HG02610 (cell line): ENCODE results near the gene SYK.

ENCODE experiments used
- ATAC-seq: cut with Tn5 transposase; IDR thresholded peaks from one replicate; pipeline ENCODE4 v1.9.1; 2021; ENCODE audit warnings: mild to moderate bottlenecking, moderate library complexity; ENCODE audit not compliant: unreplicated experiment

SYK gene

GRCh38 chr9:90846770-90847419 lies 45.3 kb downstream of the SYK start:
- no peak for ATAC-seq

GRCh38 chr9:90847971-90848370 lies 46.4 kb downstream of the SYK start:
- ATAC-seq = no peak

GRCh38 chr9:90848866-90849265 lies 47.2 kb downstream of the SYK start:
- no peak for ATAC-seq

- ATAC-seq = no peak
Observed at GRCh38 chr9:90851444-90851843, 49.8 kb downstream of the SYK start.

GRCh38 chr9:90853945-90854344 lies 52.3 kb downstream of the SYK start:
- no peak for ATAC-seq

- ATAC-seq = no peak
Observed at GRCh38 chr9:90854637-90855175, 53.1 kb downstream of the SYK start.

GRCh38 chr9:90855208-90855902 lies 53.7 kb downstream of the SYK start:
- ATAC-seq = no peak

- no peak for ATAC-seq
Observed at GRCh38 chr9:90857091-90857490, 55.5 kb downstream of the SYK start.

- ATAC-seq = no peak
Observed at GRCh38 chr9:90857855-90858254, 56.2 kb downstream of the SYK start.

- no peak for ATAC-seq
Observed at GRCh38 chr9:90858457-90858901, 56.9 kb downstream of the SYK start.

GRCh38 chr9:90860382-90860781 lies 58.8 kb downstream of the SYK start:
- no peak for ATAC-seq

- ATAC-seq = no peak
Observed at GRCh38 chr9:90860826-90861225, 59.2 kb downstream of the SYK start.

- no peak for ATAC-seq
Observed at GRCh38 chr9:90861380-90861779, 59.8 kb downstream of the SYK start.

GRCh38 chr9:90861826-90862740 lies 60.5 kb downstream of the SYK start:
- ATAC-seq = no peak

GRCh38 chr9:90864779-90865178 lies 63.2 kb downstream of the SYK start:
- no peak for ATAC-seq

- ATAC-seq = no peak
Observed at GRCh38 chr9:90867101-90867500, 65.5 kb downstream of the SYK start.

- ATAC-seq = no peak
Observed at GRCh38 chr9:90868555-90868954, 66.9 kb downstream of the SYK start.

GRCh38 chr9:90869361-90869760 lies 67.7 kb downstream of the SYK start:
- ATAC-seq = no peak

- peak; percentile 43 for ATAC-seq
Observed at GRCh38 chr9:90870621-90871326, 69.2 kb downstream of the SYK start.

GRCh38 chr9:90871327-90871935 lies 69.8 kb downstream of the SYK start:
- no peak for ATAC-seq
